ENCODE results near the gene ANKRD45. TPM values are rescaled to one million over a fixed set of nuclear protein-coding genes. Genes with fewer than 3 reads are reported as not detected.

ANKRD45 gene
- total RNA-seq, 1 experiment from 2014 or later: 2.2 TPM

DNA sequence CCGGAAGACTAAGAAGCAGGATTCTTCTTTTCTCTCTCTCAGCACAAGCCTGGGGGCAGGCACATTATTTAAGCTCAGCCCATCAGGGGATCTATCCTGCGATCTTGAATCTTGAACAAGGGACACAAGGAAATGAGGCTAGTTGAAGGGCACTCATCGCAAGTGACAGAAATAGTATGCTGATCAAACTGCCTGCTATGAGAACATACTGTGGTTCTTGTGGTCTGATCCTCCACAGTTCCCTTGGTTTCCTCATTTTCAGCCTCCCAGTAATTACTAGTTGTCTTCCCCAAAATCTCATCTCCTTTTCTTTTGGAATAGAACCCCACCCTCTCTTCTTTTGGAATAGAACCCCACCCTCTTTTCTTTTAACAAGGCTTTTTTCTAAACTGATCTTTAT lies 6.5 kb downstream of the ANKRD45 start:
- H3K4me1 Mint-ChIP-seq: peaks cover 10% of the 10 kb centered on the region
- H3K27ac Mint-ChIP-seq: no peak overlapping the region
- H3K4me3 Mint-ChIP-seq: no peak overlapping the region
- ChIA-PET CTCF (no interaction called here), POLR2A (no interaction called here)
- H3K36me3 Mint-ChIP-seq: no peaks in the 10 kb centered on the region
- ATAC-seq: no peak
- DNase-seq (ENCODE audit: low spot score): no peak
- H3K9me3 Mint-ChIP-seq: peaks cover 18% of the 10 kb centered on the region
- no peak for TF ChIP-seq MYBL2 (CRISPR knock-in tag; IDR thresholded peaks at IDR 0.05)
- TF ChIP-seq, protein P1, sequence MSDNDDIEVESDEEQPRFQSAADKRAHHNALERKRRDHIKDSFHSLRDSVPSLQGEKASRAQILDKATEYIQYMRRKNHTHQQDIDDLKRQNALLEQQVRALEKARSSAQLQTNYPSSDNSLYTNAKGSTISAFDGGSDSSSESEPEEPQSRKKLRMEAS (CRISPR knock-in tag; IDR thresholded peaks at IDR 0.05): no peak
- TF ChIP-seq ZNF219 (CRISPR knock-in tag; IDR thresholded peaks at IDR 0.05; ENCODE audit: borderline replicate concordance): no peak
- TF ChIP-seq, protein P2, sequence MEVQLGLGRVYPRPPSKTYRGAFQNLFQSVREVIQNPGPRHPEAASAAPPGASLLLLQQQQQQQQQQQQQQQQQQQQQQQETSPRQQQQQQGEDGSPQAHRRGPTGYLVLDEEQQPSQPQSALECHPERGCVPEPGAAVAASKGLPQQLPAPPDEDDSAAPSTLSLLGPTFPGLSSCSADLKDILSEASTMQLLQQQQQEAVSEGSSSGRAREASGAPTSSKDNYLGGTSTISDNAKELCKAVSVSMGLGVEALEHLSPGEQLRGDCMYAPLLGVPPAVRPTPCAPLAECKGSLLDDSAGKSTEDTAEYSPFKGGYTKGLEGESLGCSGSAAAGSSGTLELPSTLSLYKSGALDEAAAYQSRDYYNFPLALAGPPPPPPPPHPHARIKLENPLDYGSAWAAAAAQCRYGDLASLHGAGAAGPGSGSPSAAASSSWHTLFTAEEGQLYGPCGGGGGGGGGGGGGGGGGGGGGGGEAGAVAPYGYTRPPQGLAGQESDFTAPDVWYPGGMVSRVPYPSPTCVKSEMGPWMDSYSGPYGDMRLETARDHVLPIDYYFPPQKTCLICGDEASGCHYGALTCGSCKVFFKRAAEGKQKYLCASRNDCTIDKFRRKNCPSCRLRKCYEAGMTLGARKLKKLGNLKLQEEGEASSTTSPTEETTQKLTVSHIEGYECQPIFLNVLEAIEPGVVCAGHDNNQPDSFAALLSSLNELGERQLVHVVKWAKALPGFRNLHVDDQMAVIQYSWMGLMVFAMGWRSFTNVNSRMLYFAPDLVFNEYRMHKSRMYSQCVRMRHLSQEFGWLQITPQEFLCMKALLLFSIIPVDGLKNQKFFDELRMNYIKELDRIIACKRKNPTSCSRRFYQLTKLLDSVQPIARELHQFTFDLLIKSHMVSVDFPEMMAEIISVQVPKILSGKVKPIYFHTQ (CRISPR knock-in tag; IDR thresholded peaks at IDR 0.05): no peak
- TF ChIP-seq, protein P3, sequence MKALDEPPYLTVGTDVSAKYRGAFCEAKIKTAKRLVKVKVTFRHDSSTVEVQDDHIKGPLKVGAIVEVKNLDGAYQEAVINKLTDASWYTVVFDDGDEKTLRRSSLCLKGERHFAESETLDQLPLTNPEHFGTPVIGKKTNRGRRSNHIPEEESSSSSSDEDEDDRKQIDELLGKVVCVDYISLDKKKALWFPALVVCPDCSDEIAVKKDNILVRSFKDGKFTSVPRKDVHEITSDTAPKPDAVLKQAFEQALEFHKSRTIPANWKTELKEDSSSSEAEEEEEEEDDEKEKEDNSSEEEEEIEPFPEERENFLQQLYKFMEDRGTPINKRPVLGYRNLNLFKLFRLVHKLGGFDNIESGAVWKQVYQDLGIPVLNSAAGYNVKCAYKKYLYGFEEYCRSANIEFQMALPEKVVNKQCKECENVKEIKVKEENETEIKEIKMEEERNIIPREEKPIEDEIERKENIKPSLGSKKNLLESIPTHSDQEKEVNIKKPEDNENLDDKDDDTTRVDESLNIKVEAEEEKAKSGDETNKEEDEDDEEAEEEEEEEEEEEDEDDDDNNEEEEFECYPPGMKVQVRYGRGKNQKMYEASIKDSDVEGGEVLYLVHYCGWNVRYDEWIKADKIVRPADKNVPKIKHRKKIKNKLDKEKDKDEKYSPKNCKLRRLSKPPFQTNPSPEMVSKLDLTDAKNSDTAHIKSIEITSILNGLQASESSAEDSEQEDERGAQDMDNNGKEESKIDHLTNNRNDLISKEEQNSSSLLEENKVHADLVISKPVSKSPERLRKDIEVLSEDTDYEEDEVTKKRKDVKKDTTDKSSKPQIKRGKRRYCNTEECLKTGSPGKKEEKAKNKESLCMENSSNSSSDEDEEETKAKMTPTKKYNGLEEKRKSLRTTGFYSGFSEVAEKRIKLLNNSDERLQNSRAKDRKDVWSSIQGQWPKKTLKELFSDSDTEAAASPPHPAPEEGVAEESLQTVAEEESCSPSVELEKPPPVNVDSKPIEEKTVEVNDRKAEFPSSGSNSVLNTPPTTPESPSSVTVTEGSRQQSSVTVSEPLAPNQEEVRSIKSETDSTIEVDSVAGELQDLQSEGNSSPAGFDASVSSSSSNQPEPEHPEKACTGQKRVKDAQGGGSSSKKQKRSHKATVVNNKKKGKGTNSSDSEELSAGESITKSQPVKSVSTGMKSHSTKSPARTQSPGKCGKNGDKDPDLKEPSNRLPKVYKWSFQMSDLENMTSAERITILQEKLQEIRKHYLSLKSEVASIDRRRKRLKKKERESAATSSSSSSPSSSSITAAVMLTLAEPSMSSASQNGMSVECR (CRISPR knock-in tag; IDR thresholded peaks at IDR 0.05; ENCODE audit: borderline replicate concordance): no peak
- no peaks in the 10 kb centered on the region for H3K27me3 Mint-ChIP-seq (ENCODE audit: low read depth)

DNA sequence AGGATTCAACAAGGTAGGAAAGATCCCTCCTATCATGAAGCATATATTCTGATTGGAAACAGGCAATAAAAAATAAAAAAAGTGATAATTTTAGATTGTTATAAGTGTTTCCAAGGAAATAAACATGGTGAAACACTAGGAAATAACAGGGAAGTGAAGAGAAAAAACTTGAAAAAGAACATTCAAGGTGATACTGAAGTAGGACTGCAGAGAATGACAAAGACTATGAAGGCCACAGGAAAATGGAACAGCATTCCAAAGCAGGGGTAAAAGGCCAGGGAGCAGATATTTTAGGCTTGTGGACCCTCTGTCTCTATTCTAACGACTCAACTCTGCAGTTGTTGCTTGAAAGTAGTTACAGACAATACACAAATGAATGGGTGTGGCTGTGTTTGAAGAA lies 7.9 kb downstream of the ANKRD45 start:
- Mint-ChIP-seq H3K9me3 (peaks cover 22% of the 10 kb centered on the region), H3K27ac (no peak overlapping the region), H3K27me3 (ENCODE audit: low read depth) (no peaks in the 10 kb centered on the region), H3K4me1 (peaks cover 8% of the 10 kb centered on the region), H3K36me3 (peaks cover 4% of the 10 kb centered on the region), H3K4me3 (no peak overlapping the region)
- ChIA-PET POLR2A (no interaction called here), CTCF (no interaction called here)
- DNase-seq (ENCODE audit: low spot score) (no peak), ATAC-seq (no peak)
- TF ChIP-seq, protein P4, sequence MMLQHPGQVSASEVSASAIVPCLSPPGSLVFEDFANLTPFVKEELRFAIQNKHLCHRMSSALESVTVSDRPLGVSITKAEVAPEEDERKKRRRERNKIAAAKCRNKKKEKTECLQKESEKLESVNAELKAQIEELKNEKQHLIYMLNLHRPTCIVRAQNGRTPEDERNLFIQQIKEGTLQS (CRISPR knock-in tag; conservative IDR thresholded peaks at IDR 0.05): no peak
- TF ChIP-seq ZNF317 (CRISPR knock-in tag; IDR thresholded peaks at IDR 0.05; ENCODE audit: borderline replicate concordance, low read depth): peak; percentile 84

DNA sequence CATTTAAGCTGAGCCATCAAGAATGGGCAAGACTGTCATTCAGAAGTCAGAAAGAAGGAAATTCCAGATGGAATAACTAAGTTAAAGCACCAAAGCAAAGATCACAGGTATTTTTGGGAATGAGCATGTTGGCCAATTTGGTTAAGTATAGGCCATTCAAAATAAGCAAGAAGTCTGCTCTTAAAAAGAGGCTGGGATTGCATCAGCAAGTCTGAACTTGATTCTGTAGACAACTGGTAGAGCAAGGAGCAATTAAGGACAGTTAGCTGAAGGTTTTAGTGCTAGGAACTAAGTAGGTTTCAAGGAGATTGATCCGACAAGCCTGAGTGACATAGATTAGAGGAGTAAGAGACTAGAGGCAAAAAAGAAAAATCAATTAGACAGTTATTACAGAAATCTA lies 8.4 kb downstream of the ANKRD45 start:
- Mint-ChIP-seq H3K9me3 (peaks cover 26% of the 10 kb centered on the region), H3K27ac (no peak overlapping the region), H3K4me3 (no peak overlapping the region), H3K4me1 (peaks cover 8% of the 10 kb centered on the region), H3K36me3 (peaks cover 9% of the 10 kb centered on the region), H3K27me3 (ENCODE audit: low read depth) (no peaks in the 10 kb centered on the region)
- DNase-seq (ENCODE audit: low spot score) (no peak), ATAC-seq (no peak)
- ChIA-PET CTCF (no interaction called here), POLR2A (no interaction called here)
- TF ChIP-seq, protein P5, sequence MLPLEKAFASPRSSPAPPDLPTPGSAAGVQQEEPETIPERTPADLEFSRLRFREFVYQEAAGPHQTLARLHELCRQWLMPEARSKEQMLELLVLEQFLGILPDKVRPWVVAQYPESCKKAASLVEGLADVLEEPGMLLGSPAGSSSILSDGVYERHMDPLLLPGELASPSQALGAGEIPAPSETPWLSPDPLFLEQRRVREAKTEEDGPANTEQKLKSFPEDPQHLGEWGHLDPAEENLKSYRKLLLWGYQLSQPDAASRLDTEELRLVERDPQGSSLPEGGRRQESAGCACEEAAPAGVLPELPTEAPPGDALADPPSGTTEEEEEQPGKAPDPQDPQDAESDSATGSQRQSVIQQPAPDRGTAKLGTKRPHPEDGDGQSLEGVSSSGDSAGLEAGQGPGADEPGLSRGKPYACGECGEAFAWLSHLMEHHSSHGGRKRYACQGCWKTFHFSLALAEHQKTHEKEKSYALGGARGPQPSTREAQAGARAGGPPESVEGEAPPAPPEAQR (CRISPR knock-in tag; IDR thresholded peaks at IDR 0.05): no peak
- TF ChIP-seq, protein P3 (CRISPR knock-in tag; IDR thresholded peaks at IDR 0.05; ENCODE audit: borderline replicate concordance): no peak
- TF ChIP-seq, protein P6, sequence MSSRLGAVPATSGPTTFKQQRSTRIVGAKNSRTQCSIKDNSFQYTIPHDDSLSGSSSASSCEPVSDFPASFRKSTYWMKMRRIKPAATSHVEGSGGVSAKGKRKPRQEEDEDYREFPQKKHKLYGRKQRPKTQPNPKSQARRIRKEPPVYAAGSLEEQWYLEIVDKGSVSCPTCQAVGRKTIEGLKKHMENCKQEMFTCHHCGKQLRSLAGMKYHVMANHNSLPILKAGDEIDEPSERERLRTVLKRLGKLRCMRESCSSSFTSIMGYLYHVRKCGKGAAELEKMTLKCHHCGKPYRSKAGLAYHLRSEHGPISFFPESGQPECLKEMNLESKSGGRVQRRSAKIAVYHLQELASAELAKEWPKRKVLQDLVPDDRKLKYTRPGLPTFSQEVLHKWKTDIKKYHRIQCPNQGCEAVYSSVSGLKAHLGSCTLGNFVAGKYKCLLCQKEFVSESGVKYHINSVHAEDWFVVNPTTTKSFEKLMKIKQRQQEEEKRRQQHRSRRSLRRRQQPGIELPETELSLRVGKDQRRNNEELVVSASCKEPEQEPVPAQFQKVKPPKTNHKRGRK (CRISPR knock-in tag; IDR thresholded peaks at IDR 0.05; ENCODE audit: borderline replicate concordance): no peak
- TF ChIP-seq SP1 (CRISPR knock-in tag; conservative IDR thresholded peaks at IDR 0.05) (no peak), MYBL2 (CRISPR knock-in tag; IDR thresholded peaks at IDR 0.05) (no peak)
- TF ChIP-seq, protein P7, sequence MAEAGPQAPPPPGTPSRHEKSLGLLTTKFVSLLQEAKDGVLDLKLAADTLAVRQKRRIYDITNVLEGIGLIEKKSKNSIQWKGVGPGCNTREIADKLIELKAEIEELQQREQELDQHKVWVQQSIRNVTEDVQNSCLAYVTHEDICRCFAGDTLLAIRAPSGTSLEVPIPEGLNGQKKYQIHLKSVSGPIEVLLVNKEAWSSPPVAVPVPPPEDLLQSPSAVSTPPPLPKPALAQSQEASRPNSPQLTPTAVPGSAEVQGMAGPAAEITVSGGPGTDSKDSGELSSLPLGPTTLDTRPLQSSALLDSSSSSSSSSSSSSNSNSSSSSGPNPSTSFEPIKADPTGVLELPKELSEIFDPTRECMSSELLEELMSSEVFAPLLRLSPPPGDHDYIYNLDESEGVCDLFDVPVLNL (CRISPR knock-in tag; IDR thresholded peaks at IDR 0.05; ENCODE audit: borderline replicate concordance, low read depth): no peak
- TF ChIP-seq, protein P8, sequence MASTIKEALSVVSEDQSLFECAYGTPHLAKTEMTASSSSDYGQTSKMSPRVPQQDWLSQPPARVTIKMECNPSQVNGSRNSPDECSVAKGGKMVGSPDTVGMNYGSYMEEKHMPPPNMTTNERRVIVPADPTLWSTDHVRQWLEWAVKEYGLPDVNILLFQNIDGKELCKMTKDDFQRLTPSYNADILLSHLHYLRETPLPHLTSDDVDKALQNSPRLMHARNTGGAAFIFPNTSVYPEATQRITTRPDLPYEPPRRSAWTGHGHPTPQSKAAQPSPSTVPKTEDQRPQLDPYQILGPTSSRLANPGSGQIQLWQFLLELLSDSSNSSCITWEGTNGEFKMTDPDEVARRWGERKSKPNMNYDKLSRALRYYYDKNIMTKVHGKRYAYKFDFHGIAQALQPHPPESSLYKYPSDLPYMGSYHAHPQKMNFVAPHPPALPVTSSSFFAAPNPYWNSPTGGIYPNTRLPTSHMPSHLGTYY (CRISPR knock-in tag; IDR thresholded peaks at IDR 0.05): no peak

Data from WTC11 (cell line).